Measurements from ENCODE around the gene ATP6V1G1.
A peak's percentile ranks its signal among the peaks of the same experiment; 100 is the strongest.

Gene ATP6V1G1

GRCh38 chr9:114551750-114552685, 35.6 kb upstream of the ATP6V1G1 start:
- no peak overlapping the region for H3K27ac ChIP-seq
- no peak for TF ChIP-seq ZFX (IDR thresholded peaks at IDR 0.05)
- no peak for TF ChIP-seq CTCF (conservative IDR thresholded peaks at IDR 0.05)

- H3K27ac ChIP-seq: no peak overlapping the region
- TF ChIP-seq ZFX (IDR thresholded peaks at IDR 0.05) (no peak), CTCF (conservative IDR thresholded peaks at IDR 0.05) (no peak)
These were observed 34.9 kb upstream of the ATP6V1G1 start for GRCh38 chr9:114552706-114553105.

- TF ChIP-seq CTCF (conservative IDR thresholded peaks at IDR 0.05) (no peak), ZFX (IDR thresholded peaks at IDR 0.05) (no peak)
- H3K27ac ChIP-seq: no peak overlapping the region
These were observed 34.4 kb upstream of the ATP6V1G1 start for GRCh38 chr9:114553202-114553601.

GRCh38 chr9:114555696-114556095, 31.9 kb upstream of the ATP6V1G1 start:
- TF ChIP-seq CTCF (conservative IDR thresholded peaks at IDR 0.05) (no peak), ZFX (IDR thresholded peaks at IDR 0.05) (no peak)

GRCh38 chr9:114558027-114558675, 29.4 kb upstream of the ATP6V1G1 start:
- H3K27ac ChIP-seq: peak overlapping the region; percentile 19; the same call in 1 of the 2 replicates

More at GRCh38 chr9:114555696-114556095, 31.9 kb upstream of the ATP6V1G1 start:
- H3K27ac ChIP-seq: no peak overlapping the region

GRCh38 chr9:114559830-114560513, 27.6 kb upstream of the ATP6V1G1 start:
- TF ChIP-seq ZFX (IDR thresholded peaks at IDR 0.05): no peak
- no peak for TF ChIP-seq CTCF (conservative IDR thresholded peaks at IDR 0.05)
- H3K27ac ChIP-seq: no peak overlapping the region

More at GRCh38 chr9:114558027-114558675, 29.4 kb upstream of the ATP6V1G1 start:
- TF ChIP-seq CTCF (conservative IDR thresholded peaks at IDR 0.05) (no peak; the same call in 1 of the 2 replicates), ZFX (IDR thresholded peaks at IDR 0.05) (no peak)
